ENCODE measurements around the gene RASGRP2.

The RASGRP2 gene
- total RNA-seq, result 1.8 to 807 (median 355) reads per million in 3 experiments

DNA sequence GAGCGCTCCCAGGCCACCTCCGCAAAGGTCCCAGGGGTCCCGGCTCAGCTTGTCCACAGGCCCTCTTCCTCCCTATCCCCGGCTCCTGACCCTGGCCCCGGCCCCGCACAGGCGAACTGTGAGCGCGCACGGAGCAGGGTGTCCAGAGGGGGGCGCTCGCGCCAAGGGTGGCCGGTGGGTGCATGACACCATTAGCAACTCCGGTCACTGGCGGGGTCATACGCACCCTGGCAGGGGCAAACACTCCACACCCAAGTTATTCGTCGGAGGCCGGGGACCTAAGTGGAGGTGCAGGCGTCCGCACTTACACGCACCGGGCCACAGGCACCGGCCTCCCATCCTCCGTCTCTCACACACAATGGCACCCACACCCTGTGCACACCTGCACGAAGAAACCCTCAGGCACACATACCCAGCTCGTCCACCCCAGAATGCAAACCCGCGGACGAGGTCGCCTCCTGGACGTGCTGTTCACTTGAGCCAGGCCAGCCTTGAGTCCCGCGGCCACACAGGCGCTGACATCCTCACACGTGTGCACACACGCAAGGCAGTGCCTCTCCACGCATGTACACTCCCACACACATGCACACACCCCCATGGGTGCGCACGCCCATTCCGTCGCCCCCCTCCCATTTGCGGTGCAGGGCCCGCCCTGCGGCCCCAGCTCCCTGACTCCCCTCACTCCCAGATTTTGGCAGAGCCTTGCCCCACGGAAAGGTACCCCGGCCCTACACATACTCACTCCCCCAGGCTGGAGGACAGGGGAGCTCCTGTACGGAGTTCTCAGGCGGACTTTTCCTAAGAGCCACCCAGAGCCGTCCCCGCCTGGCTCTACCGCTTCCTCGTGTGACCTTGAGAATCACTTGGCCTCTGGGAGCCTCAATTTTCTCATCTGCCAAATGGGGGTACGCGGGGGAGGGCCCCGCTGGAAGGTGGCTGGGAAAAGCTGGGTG lies at the start of gene RASGRP2:
TSS of gene RASGRP2 (minus strand) at position 552 of the 953 bp plus-strand sequence. CDS start 1,276 bp downstream, outside the sequence.
- peak; percentile 88 for DNase-seq

DNA sequence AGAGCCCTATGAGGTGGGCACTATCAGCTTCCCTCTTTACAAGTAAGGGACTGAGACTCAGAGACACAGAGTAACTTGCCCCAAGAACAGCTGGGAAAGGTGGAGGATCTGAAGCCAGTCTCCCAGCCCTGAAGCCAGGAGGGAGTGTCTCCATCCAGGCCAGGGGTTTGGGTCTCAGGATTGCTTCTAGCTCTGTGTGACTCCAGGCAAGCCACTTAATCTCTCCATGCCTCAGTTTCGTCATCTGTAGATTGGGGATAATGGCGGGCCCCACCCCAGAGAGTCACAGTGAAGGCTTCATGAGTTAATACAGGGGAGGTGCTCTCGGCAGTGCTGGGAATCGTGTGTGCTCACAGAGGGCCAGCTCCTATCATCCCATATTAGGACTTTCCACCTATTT lies 48.5 kb upstream of the RASGRP2 start:
- DNase-seq, result no peak

DNA sequence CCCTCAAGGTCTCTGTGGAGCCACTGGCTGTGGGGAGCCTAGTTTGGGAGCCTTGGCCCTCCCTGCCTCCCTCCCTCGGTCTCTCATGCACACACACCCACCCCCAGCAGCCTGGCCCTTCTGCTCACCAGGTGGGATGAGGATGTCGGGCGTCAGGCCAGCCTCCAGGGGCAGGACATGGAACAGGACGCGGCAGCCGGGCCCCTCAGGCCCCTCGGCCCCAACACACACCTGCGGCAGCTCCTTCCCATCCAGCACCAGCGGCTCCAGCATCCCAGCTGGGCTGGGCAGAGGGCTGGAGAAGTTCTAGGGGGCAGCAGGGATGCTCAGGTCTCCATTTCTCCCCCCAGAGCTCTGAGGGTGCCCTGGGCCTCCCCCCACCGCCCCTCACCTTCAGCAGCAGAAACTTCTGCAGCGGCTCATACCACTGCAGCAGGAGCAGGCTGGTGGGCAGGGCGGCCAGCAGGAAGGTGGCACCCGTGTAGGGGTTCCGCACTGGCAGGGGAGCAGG lies 47.9 kb upstream of the RASGRP2 start:
- no peak for DNase-seq

- DNase-seq, result no peak
These were observed 46.5 kb upstream of the RASGRP2 start for GRCh38 chr11:64790205-64791095.

DNA sequence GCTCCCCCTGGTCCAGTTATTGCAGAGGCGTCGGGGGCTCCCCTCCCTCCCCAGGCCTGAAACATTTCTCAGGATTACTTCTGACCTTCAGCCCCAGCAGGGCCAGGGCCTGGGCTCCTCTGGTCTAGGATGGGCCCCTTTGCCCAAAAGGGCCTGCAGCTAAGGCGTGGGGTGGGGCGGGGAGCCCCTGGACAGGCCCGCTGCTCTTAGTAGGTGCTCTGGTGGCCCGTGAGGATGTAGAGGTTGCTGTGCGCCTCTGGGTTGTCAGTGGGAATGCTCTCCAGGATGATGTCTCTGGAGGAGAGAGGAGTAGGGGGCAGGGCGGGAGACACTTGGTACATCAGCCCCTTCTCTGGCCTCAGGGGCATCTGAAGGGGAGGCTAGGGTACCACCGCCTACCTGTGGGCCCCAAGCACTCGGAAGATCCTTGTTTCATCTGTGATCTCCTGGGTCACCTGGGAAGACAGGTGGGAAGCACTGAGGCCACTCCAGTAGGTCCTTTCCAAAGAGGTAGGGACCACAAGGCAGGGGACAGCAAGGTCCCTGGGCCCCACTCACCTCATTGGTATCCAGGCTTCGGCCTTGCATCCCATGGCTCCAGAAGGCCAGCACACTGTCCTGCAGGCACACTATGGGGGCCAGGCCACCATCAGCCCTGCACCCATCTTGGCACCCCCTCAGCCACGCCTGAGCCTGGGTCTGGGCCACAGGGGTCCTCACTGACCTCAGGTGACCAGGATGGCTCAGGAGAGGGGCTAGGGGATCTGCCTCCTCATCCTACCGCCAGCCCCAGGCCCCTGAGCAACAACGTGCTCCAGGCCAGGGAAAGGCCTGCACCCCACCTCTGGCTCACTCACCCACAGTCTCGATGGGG lies 45.6 kb upstream of the RASGRP2 start:
- DNase-seq, result no peak

DNA sequence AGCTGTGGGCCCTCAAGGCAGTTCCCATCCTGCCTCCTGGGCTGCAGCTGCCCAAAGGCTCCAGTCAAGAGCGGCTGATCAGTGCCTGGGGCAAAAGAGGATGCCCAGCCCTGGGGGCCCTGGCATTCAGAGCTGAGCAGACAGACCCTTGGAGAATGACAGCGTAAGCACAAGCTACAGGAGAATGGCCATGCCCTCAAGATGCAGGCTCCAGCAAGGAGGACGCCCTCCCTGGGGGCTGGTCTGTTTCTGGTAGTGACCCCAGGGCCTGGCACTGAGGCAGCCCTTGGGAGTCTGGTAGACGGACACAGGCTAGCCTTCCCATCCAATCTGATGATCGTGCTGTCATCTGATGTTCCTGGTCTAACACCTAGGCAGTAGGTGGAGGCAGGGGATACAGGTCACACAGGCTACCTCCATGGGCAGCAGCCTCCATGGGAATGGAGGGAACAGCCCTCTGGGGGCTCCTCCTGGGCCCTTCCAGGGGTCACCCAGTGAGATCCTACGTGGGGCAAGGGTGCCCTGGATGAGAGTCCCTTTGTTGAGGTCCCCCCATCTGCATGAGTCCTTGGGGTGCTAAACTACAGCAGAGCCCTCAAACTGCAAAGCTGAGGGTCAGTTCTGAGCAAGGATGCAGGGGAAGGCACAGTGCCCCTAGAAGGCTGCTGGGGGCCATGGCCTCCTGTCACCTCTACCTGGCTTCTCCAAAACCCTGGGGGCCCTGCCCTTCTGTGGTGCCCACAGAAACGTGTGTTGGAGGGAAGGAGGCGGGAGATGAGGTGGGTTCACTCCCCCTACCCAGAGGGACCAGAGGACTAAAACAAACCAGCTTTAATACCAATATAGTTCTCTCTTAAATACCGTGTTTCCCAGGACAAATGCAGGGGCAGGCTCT lies 44.6 kb upstream of the RASGRP2 start:
- DNase-seq, result no peak

- DNase-seq, result no peak
These were observed 43.8 kb upstream of the RASGRP2 start for GRCh38 chr11:64787526-64788320.

DNA sequence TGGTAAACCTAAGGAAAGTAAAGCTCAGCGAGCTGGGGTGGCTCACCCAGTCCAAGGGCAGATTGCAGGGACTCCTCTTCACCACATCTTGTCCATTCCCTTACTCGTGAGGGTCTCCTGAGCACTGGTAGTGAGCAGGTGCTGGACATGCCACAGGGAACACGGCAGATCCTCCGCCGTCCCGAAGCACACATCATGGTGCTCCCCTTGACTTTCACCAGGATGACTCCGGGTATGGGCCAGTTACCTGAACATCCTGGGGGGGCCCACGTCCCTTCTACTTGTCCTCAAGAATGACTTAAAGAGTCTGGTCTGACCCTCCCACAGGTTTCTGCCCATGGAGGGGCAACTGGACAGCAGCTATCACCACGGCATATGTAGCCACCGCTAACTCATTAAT lies 42.4 kb upstream of the RASGRP2 start:
- DNase-seq, result no peak

DNA sequence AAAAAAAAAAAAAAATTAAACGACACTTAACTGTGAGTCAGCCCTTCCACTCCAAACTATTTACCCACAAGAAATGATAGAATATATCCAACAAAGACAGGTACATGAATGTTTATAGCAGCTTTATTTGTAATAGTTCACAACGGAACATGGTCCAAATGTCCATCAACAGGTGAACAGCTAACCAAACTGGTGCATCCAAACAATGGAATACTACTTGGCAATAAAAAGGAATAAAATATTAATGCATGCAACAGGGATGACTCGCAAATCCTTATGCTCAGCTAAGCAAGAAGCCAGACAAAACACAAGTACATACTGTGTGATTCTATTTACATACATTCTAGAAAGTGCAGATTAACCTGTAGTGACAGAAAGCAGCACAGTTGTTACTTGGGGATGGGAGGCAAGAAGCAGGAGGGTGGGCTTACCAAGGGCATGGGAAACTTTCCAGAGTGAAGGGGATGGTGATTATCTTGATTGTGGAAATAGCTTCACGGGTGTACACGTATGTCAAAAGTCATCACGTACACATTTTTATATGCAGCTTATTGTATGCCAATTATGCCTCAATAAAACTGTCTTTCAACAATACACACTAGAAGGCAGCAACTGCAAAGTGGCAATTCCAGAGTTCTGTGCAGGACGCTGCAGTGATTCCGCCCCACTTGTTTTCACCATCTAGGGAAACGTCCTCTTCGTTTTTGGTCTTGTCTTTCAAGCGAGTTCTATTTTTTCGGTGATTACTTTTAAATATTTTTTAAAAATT lies 41.1 kb upstream of the RASGRP2 start:
- DNase-seq, result no peak

DNA sequence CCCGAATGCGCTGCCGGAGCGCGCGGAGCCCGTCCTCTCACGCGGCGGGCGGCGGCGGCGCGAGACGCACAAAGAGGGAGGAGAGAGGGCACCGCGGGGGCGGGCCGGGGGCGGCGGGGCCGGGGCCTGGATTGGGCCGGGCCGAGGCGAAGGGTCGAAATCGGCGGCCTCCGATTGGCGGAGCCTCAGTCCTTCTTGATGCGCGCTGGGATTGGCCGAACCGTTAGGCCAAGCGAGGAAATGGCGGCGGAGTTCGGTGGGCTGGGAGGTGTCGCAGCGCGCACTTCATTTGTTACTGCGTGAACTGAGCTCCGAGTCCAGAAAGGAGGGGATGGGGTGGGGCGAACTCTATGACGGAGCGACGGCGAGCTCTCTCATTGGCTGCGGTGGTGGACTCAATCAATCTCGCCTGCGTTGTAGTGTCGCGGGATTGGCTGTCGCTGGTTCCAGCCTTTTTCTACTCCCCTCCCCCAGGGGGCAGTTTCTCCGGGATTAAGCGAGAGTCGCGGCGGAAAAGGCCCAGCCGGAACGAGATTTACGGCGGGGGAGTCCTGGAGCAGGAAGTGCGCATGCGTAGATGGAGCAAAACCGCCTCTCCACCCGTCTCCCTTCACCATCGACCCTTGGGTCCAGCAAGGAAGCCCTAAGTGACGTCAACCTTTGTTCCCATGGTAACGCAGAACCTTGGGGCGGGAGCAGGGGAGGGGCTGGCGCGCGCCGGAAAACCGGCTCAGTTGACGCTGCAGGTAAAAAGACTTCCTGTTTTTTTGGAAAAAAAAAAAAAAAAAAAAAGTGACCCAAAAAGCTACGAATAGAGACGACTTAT lies 34.7 kb upstream of the RASGRP2 start, which contains the start of gene SF1:
TSS of gene SF1 (minus strand) at position 70 of the 826 bp plus-strand sequence. CDS start 150 bp downstream, outside the sequence.
- peak; percentile 100 for DNase-seq

DNA sequence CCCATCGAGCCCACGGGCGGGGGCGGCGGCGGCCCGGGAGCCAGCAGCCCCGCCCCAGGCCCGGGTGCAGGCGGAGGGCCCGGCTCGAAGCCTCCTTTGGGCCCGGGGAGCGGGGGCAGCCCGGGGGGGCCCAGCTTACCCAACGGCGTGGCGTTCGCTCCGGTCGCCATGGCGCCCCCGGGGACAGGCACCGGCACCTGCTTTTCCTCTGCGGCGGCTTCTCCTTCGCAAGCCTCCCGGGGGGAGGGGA lies 34.2 kb upstream of the RASGRP2 start:
- DNase-seq, result no peak

GRCh38 chr11:64777449-64778222 lies 33.7 kb upstream of the RASGRP2 start:
- peak; percentile 80 for DNase-seq

GRCh38 chr11:64776875-64777274 lies 32.9 kb upstream of the RASGRP2 start:
- DNase-seq, result no peak

DNA sequence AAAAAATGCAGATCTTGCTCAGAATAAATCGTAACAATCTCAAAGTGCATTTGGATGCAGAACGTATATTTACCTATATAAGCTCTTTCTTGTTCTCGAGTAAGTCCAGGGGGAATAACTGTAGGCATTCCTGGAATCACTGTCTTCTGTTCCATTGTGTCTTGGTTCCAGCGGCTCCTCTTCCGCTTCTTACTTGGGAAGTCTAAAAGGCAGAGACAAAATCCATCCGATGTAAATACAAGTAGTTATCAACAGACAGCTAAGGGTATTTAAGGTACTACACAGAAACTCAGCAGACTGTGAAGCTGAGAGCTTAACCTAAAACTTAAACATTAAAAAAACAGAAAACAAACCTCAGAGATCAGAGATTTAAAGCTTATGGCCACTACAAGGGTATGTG lies 32.5 kb upstream of the RASGRP2 start:
- DNase-seq, result no peak

DNA sequence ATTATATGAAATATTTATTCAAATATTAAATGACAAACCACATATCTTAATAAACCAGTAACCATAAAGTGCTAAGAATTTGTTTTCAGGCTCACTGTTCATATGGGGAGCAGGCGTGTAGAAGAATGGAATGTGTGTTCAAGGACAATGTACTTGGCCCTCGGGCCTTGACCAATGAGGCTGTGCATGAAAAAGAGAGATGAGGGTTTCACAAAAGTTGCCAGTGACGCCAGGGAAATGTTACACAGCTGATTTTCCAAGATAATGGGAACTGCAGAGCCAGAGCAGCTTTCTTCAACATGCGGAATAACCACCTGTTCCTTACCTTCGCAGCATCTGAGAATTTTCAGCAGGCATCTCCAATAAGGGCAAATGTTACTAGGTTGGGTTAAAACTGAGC lies 30.2 kb upstream of the RASGRP2 start:
- no peak for DNase-seq

DNA sequence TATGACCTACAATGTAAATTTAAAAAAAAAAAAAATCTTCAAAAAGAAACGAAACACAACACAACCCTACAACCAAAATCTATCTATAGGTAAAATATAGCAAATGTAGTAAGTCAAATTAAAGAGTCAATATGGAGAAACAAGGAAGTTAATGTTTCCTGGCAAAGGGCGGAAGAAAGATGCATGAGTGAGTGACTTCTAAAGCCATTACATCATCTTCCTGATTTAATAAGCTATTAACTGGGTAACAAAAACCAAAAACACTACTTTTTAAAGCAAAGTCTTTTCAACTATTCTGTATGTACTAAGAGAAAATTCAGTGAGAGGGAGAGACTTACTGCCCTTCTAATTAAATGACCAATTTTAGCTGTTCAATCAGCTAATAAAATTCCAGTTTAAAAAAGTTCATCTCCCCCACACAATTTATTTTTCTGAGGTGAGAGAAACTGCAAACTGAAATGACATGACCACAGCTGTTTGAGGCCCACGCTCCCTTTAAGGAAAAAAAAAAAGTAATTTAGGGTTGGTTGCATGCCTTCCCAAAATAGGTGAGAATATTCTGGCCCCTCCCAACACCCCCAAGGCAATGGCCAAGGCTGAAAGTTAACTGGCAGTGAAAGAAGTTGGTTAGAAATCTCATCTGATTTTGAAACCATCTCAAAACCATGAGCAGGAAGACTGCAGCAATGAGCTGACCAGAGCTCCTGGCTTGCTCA lies 28.5 kb upstream of the RASGRP2 start:
- no peak for DNase-seq

- DNase-seq, result no peak
These were observed 27.9 kb upstream of the RASGRP2 start for GRCh38 chr11:64771861-64772260.

All from central memory CD4-positive, alpha-beta T cell (primary cell).